Gastroesophageal sphincter (tissue), 3 donors: ENCODE measurements around the gene A2M.

Source experiments
- CTCF ChIP-seq, 4 experiments: fragments of 200-600 bp in 2 of 4; fragments of 450-650 bp in 2 of 4; sonication (generic) in 1 of 4; IDR thresholded peaks; one replicate each; pipeline ENCODE4 v1.5.1; 2017 to 2019; ENCODE audit warnings: antibody characterized with exemption in 4 of 4, mild to moderate bottlenecking in 2 of 4, moderate library complexity in 2 of 4
- POLR2A ChIP-seq, 2 donors: fragments of 450-650 bp; IDR thresholded peaks; one replicate each; pipeline ENCODE4 v1.6.1; 2017; ENCODE audit warnings: antibody characterized with exemption in 2 of 2, mild to moderate bottlenecking in 2 of 2, moderate library complexity in 1 of 2

GRCh38 chr12:9127936-9128663, 12.4 kb upstream of the A2M start:
- TF ChIP-seq CTCF (IDR thresholded peaks at IDR 0.05) (no peak), POLR2A (IDR thresholded peaks at IDR 0.05) (no peak)
